ENCODE data around the gene CXCR1. TPM values are rescaled to one million over a fixed set of nuclear protein-coding genes. Genes with fewer than 3 reads are reported as not detected.

Gene CXCR1
- polyA plus RNA-seq, 1 donor (not counting 4 experiments of a cell fraction or from before 2014, with no cell fraction given) = 14.5 TPM

DNA sequence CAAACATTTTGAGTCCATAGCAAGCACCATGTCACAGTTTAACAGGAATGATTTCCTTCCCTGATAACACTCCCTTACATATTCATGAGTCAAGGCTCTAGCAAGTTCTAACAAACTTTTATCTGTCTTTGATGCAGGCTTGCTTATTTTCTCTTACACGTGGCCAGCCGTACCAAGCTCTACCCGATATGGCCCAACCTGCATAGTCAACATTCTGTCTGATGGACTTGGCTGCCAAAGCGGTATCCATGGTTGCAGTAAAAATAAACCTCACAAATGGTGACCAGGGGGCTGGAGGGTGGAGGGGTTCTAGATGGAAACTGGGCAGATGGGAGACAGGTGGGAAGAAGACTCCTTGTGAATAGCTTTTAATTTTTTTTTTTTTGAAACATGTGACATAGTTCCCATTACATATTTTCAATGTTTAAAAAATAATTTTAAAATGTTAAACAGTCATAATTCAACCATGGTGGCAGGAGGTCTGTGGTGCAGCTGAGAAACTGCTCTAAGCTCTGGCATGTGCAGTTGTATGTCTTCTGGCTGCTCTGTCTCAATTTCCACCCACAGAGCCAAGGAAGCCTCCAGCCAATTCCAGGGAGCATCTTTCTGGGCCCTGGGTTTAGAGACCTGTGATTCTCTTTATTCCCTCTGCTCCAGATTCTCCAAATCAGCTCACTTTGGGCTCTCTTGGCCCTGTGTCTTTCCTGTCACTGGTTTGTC, 20.7 kb upstream of the CXCR1 start:
- H4K20me1 ChIP-seq (ENCODE audit: control insufficient read depth, extremely low read depth, insufficient read depth, low read length) = no peaks in the 10 kb centered on the region
- FAIRE-seq = peak; percentile 58
- no peak for DNase-seq (ENCODE audit: low read depth, low spot score)
- H3K4me1 ChIP-seq (ENCODE audit: control insufficient read depth, extremely low read depth, insufficient read depth, low read length) = peaks cover 10% of the 10 kb centered on the region
- H3K9ac ChIP-seq (ENCODE audit: control insufficient read depth, extremely low read depth, insufficient read depth, low read length) = no peak overlapping the region
- H3K9me1 ChIP-seq (ENCODE audit: control insufficient read depth, extremely low read depth, insufficient read depth, low read length) = no peaks in the 10 kb centered on the region
- H3K4me3 ChIP-seq (ENCODE audit: control insufficient read depth in 2 of 3, extremely low read depth in 1 of 3, insufficient read depth in 2 of 3, low read depth in 1 of 3, low read length in 3 of 3) = no peak overlapping the region
- no peaks in the 10 kb centered on the region for H3K9me3 ChIP-seq (ENCODE audit: control insufficient read depth, low read depth, low read length)
- no peaks in the 10 kb centered on the region for H3K27me3 ChIP-seq (ENCODE audit: control insufficient read depth, extremely low read depth, insufficient read depth, low read length)
- H3K36me3 ChIP-seq (ENCODE audit: control insufficient read depth in 2 of 2, extremely low read depth in 1 of 2, insufficient read depth in 2 of 2, low read length in 2 of 2) = no peaks in the 10 kb centered on the region
- H2AFZ ChIP-seq (ENCODE audit: control insufficient read depth, low read length) = peak overlapping the region; percentile 32
- no peak overlapping the region for H3K4me2 ChIP-seq (ENCODE audit: control insufficient read depth, extremely low read depth, insufficient read depth, low read depth, low read length)
- dilution Hi-C loops (cut with MboI; ENCODE audit: extremely low pct_ligation_motif_present, low sequenced_read_pairs) = no loop called here
- H3K79me2 ChIP-seq (ENCODE audit: control insufficient read depth, insufficient read depth, low read length) = no peaks in the 10 kb centered on the region
- H3K27ac ChIP-seq (ENCODE audit: control insufficient read depth, insufficient read depth, low read length) = no peak overlapping the region
- TF ChIP-seq EZH2 (IDR thresholded peaks at IDR 0.05; ENCODE audit: low read length) = no peak
- TF ChIP-seq, protein P1, sequence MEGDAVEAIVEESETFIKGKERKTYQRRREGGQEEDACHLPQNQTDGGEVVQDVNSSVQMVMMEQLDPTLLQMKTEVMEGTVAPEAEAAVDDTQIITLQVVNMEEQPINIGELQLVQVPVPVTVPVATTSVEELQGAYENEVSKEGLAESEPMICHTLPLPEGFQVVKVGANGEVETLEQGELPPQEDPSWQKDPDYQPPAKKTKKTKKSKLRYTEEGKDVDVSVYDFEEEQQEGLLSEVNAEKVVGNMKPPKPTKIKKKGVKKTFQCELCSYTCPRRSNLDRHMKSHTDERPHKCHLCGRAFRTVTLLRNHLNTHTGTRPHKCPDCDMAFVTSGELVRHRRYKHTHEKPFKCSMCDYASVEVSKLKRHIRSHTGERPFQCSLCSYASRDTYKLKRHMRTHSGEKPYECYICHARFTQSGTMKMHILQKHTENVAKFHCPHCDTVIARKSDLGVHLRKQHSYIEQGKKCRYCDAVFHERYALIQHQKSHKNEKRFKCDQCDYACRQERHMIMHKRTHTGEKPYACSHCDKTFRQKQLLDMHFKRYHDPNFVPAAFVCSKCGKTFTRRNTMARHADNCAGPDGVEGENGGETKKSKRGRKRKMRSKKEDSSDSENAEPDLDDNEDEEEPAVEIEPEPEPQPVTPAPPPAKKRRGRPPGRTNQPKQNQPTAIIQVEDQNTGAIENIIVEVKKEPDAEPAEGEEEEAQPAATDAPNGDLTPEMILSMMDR (optimal IDR thresholded peaks at IDR 0.05 in 1 of 3, IDR thresholded peaks at IDR 0.05 in 1 of 3, conservative IDR thresholded peaks at IDR 0.05 in 1 of 3; ENCODE audit: extremely low read depth in 1 of 3, insufficient read depth in 2 of 3, low read length in 3 of 3) = no peak

DNA sequence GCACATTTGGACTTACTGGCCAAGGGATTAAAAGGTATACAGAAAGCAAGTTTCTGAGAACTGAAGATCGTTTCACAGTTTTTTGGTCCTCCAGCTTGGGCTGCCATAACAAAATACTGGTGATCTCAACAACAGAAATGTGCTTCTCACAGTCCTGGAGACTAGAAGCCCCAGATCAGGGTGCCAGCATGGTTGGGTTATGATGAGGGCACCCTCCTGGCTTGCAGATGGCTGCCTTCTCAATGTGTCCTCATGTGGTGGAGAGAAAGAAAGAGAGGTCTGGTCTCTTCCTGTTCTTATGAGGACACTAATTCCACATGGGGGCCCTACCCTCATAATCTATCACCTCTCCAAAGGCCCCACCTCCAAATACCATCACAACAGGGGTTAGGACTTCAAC, 20.1 kb upstream of the CXCR1 start:
- H2AFZ ChIP-seq (ENCODE audit: control insufficient read depth, low read length) = peak overlapping the region; percentile 67
- H3K79me2 ChIP-seq (ENCODE audit: control insufficient read depth, insufficient read depth, low read length) = no peaks in the 10 kb centered on the region
- peak overlapping the region; percentile 52 for H3K4me2 ChIP-seq (ENCODE audit: control insufficient read depth, extremely low read depth, insufficient read depth, low read depth, low read length)
- no peaks in the 10 kb centered on the region for H3K9me3 ChIP-seq (ENCODE audit: control insufficient read depth, low read depth, low read length)
- no peaks in the 10 kb centered on the region for H3K9me1 ChIP-seq (ENCODE audit: control insufficient read depth, extremely low read depth, insufficient read depth, low read length)
- H3K9ac ChIP-seq (ENCODE audit: control insufficient read depth, extremely low read depth, insufficient read depth, low read length) = no peak overlapping the region
- H3K27ac ChIP-seq (ENCODE audit: control insufficient read depth, insufficient read depth, low read length) = no peak overlapping the region
- FAIRE-seq (no peak), DNase-seq (ENCODE audit: low read depth, low spot score) (no peak)
- H3K4me1 ChIP-seq (ENCODE audit: control insufficient read depth, extremely low read depth, insufficient read depth, low read length) = peaks cover 10% of the 10 kb centered on the region
- H3K4me3 ChIP-seq (ENCODE audit: control insufficient read depth in 2 of 3, extremely low read depth in 1 of 3, insufficient read depth in 2 of 3, low read depth in 1 of 3, low read length in 3 of 3) = no peak overlapping the region
- H4K20me1 ChIP-seq (ENCODE audit: control insufficient read depth, extremely low read depth, insufficient read depth, low read length) = no peaks in the 10 kb centered on the region
- TF ChIP-seq, protein P1 (optimal IDR thresholded peaks at IDR 0.05 in 1 of 3, IDR thresholded peaks at IDR 0.05 in 1 of 3, conservative IDR thresholded peaks at IDR 0.05 in 1 of 3; ENCODE audit: extremely low read depth in 1 of 3, insufficient read depth in 2 of 3, low read length in 3 of 3) = no peak
- no peak for TF ChIP-seq EZH2 (IDR thresholded peaks at IDR 0.05; ENCODE audit: low read length)
- no peaks in the 10 kb centered on the region for H3K36me3 ChIP-seq (ENCODE audit: control insufficient read depth in 2 of 2, extremely low read depth in 1 of 2, insufficient read depth in 2 of 2, low read length in 2 of 2)
- dilution Hi-C loops (cut with MboI; ENCODE audit: extremely low pct_ligation_motif_present, low sequenced_read_pairs) = no loop called here
- H3K27me3 ChIP-seq (ENCODE audit: control insufficient read depth, extremely low read depth, insufficient read depth, low read length) = no peaks in the 10 kb centered on the region

Data from keratinocyte (primary cell).